HG03159 (cell line): ENCODE data around the gene KIF5C.

Source experiments
- ATAC-seq: cut with Tn5 transposase; IDR thresholded peaks from one replicate; pipeline ENCODE4 v1.9.1; 2021; ENCODE audit warnings: mild to moderate bottlenecking, moderate library complexity; ENCODE audit not compliant: unreplicated experiment

KIF5C gene

GRCh38 chr2:149009576-149010461 lies 134.8 kb downstream of the KIF5C start:
- no peak for ATAC-seq

- ATAC-seq = no peak
Observed at GRCh38 chr2:149012545-149012944, 137.5 kb downstream of the KIF5C start.

GRCh38 chr2:149015501-149015900 lies 140.5 kb downstream of the KIF5C start:
- no peak for ATAC-seq

- ATAC-seq = no peak
Observed at GRCh38 chr2:149015926-149016563, 141.0 kb downstream of the KIF5C start.

- ATAC-seq = peak; percentile 29
Observed at GRCh38 chr2:149017116-149017985, 142.3 kb downstream of the KIF5C start.

- no peak for ATAC-seq
Observed at GRCh38 chr2:149018981-149019380, 144.0 kb downstream of the KIF5C start.

- no peak for ATAC-seq
Observed at GRCh38 chr2:149019768-149020167, 144.7 kb downstream of the KIF5C start.

- peak; percentile 39 for ATAC-seq
Observed at GRCh38 chr2:149020432-149020851, 145.4 kb downstream of the KIF5C start.

GRCh38 chr2:149021271-149021719 lies 146.3 kb downstream of the KIF5C start:
- peak; percentile 68 for ATAC-seq

- ATAC-seq = peak; percentile 62
Observed at GRCh38 chr2:149021761-149022160, 146.7 kb downstream of the KIF5C start.

GRCh38 chr2:149023091-149023490 lies 148.1 kb downstream of the KIF5C start:
- no peak for ATAC-seq

GRCh38 chr2:149027590-149028250 lies 152.7 kb downstream of the KIF5C start:
- ATAC-seq = no peak

- no peak for ATAC-seq
Observed at GRCh38 chr2:149028377-149028776, 153.3 kb downstream of the KIF5C start.

GRCh38 chr2:149028891-149029290 lies 153.9 kb downstream of the KIF5C start:
- no peak for ATAC-seq

GRCh38 chr2:149029307-149029965 lies 154.4 kb downstream of the KIF5C start:
- no peak for ATAC-seq

GRCh38 chr2:149031396-149031795 lies 156.4 kb downstream of the KIF5C start:
- ATAC-seq = no peak

- no peak for ATAC-seq
Observed at GRCh38 chr2:149033716-149034115, 158.7 kb downstream of the KIF5C start.

- ATAC-seq = no peak
Observed at GRCh38 chr2:149034406-149034805, 159.4 kb downstream of the KIF5C start.

- no peak for ATAC-seq
Observed at GRCh38 chr2:149036507-149037293, 161.7 kb downstream of the KIF5C start.
